ENCODE results near the gene MARCO. TPM values are rescaled to one million over a fixed set of nuclear protein-coding genes. Genes with fewer than 3 reads are reported as not detected.

The MARCO gene
- total and polyA plus RNA-seq, 2 donors (not counting 1 experiment from before 2014, with no cell fraction given): 0.04 TPM; not detected in 1

- H3K4me3 Mint-ChIP-seq: no peak overlapping the region
- intact Hi-C loops (cut with micrococcal nuclease): no loop called here
- H3K9ac ChIP-seq (ENCODE audit: low read length): no peak overlapping the region
- no peak overlapping the region for H2AFZ ChIP-seq (ENCODE audit: insufficient read depth, low read depth, low read length, poor library complexity, severe bottlenecking)
- ChIA-PET POLR2A (no interaction called here), CTCF (no interaction called here)
- H3K4me1 ChIP-seq (ENCODE audit: control insufficient read depth in 2 of 2, insufficient read depth in 2 of 2, low read length in 2 of 2): no peaks in the 10 kb centered on the region
- no peaks in the 10 kb centered on the region for H4K20me1 ChIP-seq (ENCODE audit: control insufficient read depth, insufficient read depth, low read length, poor library complexity, severe bottlenecking)
- no peaks in the 10 kb centered on the region for H3K9me3 Mint-ChIP-seq (ENCODE audit: insufficient read depth)
- no peak overlapping the region for H3K27ac ChIP-seq (ENCODE audit: low read length in 2 of 2)
- no peak overlapping the region for H3K4me3 ChIP-seq (ENCODE audit: control extremely low read depth in 1 of 5, extremely low read depth in 1 of 5, insufficient read depth in 1 of 5, low read depth in 2 of 5, low read length in 4 of 5)
- WGBS (ENCODE audit: insufficient coverage): 94% methylated on average over 4 of the region's 5 CpGs
- peaks cover 24% of the 10 kb centered on the region for H3K27me3 Mint-ChIP-seq
- TF ChIP-seq CTCF (IDR thresholded peaks at IDR 0.05) (no peak), EZH2 (IDR thresholded peaks at IDR 0.05; ENCODE audit: borderline replicate concordance, insufficient read depth, low read depth, low read length, poor library complexity, severe bottlenecking) (no peak)
- H3K9me3 ChIP-seq (ENCODE audit: control extremely low read depth in 1 of 3, control insufficient read depth in 2 of 3, insufficient read depth in 1 of 3, low read length in 2 of 3): peaks cover 0 to 18% (median 0%) of the 10 kb centered on the region in 3 donors
- H3K79me2 ChIP-seq (ENCODE audit: control insufficient read depth, insufficient read depth, low read length): no peaks in the 10 kb centered on the region
- ATAC-seq (ENCODE audit: low read depth) (no peak), DNase-seq (no peak)
- H3K27me3 ChIP-seq (replicated peaks in 1 of 4; ENCODE audit: control extremely low read depth in 1 of 4, control insufficient read depth in 3 of 4, insufficient read depth in 4 of 4, low read length in 3 of 4): peaks cover 0 to 11% (median 0%) of the 10 kb centered on the region in 4 experiments
- no peaks in the 10 kb centered on the region for H3K36me3 ChIP-seq (replicated peaks in 1 of 2; ENCODE audit: control extremely low read depth in 1 of 2, control insufficient read depth in 1 of 2, extremely low read depth in 1 of 2, insufficient read depth in 2 of 2, low read length in 1 of 2)
- H3K4me2 ChIP-seq (replicated peaks; ENCODE audit: low read depth, low read length, poor library complexity, severe bottlenecking): no peak overlapping the region
- no peak overlapping the region for H3K27ac Mint-ChIP-seq
- H3K4me1 Mint-ChIP-seq: no peaks in the 10 kb centered on the region
Measured at GRCh38 chr2:119005051-119005450, 63.1 kb downstream of the MARCO start.

GRCh38 chr2:119005555-119005954 is 63.6 kb downstream of the MARCO start:
- Histone ChIP-seq H2AFZ (ENCODE audit: insufficient read depth, low read depth, low read length, poor library complexity, severe bottlenecking) (no peak overlapping the region), H3K4me3 (ENCODE audit: control extremely low read depth in 1 of 5, extremely low read depth in 1 of 5, insufficient read depth in 1 of 5, low read depth in 2 of 5, low read length in 4 of 5) (no peak overlapping the region), H3K9me3 (ENCODE audit: control extremely low read depth in 1 of 3, control insufficient read depth in 2 of 3, insufficient read depth in 1 of 3, low read length in 2 of 3) (peaks cover 0 to 18% (median 0%) of the 10 kb centered on the region in 3 donors), H3K27me3 (replicated peaks in 1 of 4; ENCODE audit: control extremely low read depth in 1 of 4, control insufficient read depth in 3 of 4, insufficient read depth in 4 of 4, low read length in 3 of 4) (peaks cover 0 to 13% (median 0%) of the 10 kb centered on the region in 4 experiments), H3K27ac (ENCODE audit: low read length in 2 of 2) (no peak overlapping the region), H4K20me1 (ENCODE audit: control insufficient read depth, insufficient read depth, low read length, poor library complexity, severe bottlenecking) (no peaks in the 10 kb centered on the region), H3K4me2 (replicated peaks; ENCODE audit: low read depth, low read length, poor library complexity, severe bottlenecking) (no peak overlapping the region), H3K79me2 (ENCODE audit: control insufficient read depth, insufficient read depth, low read length) (no peaks in the 10 kb centered on the region), H3K4me1 (ENCODE audit: control insufficient read depth in 2 of 2, insufficient read depth in 2 of 2, low read length in 2 of 2) (no peaks in the 10 kb centered on the region), H3K36me3 (replicated peaks in 1 of 2; ENCODE audit: control extremely low read depth in 1 of 2, control insufficient read depth in 1 of 2, extremely low read depth in 1 of 2, insufficient read depth in 2 of 2, low read length in 1 of 2) (no peaks in the 10 kb centered on the region), H3K9ac (ENCODE audit: low read length) (no peak overlapping the region)
- no peaks in the 10 kb centered on the region for H3K4me1 Mint-ChIP-seq
- ChIA-PET POLR2A (no interaction called here), CTCF (no interaction called here)
- peaks cover 27% of the 10 kb centered on the region for H3K27me3 Mint-ChIP-seq
- H3K9me3 Mint-ChIP-seq (ENCODE audit: insufficient read depth): no peaks in the 10 kb centered on the region
- TF ChIP-seq EZH2 (IDR thresholded peaks at IDR 0.05; ENCODE audit: borderline replicate concordance, insufficient read depth, low read depth, low read length, poor library complexity, severe bottlenecking) (no peak), CTCF (IDR thresholded peaks at IDR 0.05) (no peak)
- H3K27ac Mint-ChIP-seq: no peak overlapping the region
- intact Hi-C loops (cut with micrococcal nuclease): no loop called here
- H3K4me3 Mint-ChIP-seq: no peak overlapping the region
- no peak for ATAC-seq (ENCODE audit: low read depth)
- 88% methylated on average over 5 of the region's 6 CpGs for WGBS (ENCODE audit: insufficient coverage)
- DNase-seq: no peak

All from B cell (primary cell).